ENCODE results near the gene CPN1. TPM values are rescaled to one million over a fixed set of nuclear protein-coding genes. Genes with fewer than 3 reads are reported as not detected.

The CPN1 gene
- total RNA-seq, 1 experiment from 2014 or later: not detected

DNA sequence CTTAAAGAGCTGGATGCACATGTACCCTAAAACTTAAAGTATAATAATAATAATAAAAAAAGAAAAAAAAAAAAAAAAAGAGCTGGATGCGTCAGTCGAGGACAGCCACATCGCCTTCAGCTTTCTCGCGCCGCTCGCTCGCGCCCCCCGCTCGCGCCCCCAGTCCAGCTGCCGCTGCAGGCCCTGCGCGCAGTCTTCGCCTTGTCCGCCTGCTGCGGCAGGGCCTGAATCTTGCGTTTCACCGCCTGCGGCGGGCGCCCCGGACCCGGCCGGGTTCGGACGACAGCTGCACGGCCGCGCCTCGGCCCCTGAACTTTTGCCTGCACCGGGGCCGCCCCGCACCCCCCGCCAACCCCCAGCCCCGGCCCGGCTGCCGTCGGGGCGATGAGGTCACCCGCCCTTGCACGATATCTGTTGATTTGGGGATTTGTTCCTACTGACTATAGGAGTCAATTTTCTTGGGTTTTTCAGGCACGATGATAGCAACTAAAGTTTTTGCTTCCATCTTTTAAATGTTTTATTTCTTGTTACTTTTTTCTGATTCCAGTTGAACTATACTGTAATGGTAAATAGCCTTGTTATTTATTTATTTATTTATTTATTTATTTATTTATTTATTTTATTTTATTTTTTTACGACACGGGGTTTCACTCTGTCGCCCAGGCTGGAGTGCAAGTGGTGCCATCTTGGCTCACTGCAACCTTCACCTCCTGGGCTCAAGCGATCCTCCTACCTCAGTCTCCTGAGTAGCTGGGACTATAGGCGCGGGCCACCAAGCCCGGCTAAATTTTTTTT is 33.5 kb upstream of the CPN1 start:
- CTCF ChIA-PET: no interaction called here
- no peak for DNase-seq
- no TSS peak for BruUV-seq (replicated peaks)
- Mint-ChIP-seq H3K4me3 (ENCODE audit: low read depth, unreplicated experiment) (no peak overlapping the region), H3K27ac (ENCODE audit: unreplicated experiment) (no peak overlapping the region), H3K9me3 (ENCODE audit: low read depth, unreplicated experiment) (no peaks in the 10 kb centered on the region), H3K27me3 (ENCODE audit: unreplicated experiment) (peaks cover 26% of the 10 kb centered on the region), H3K36me3 (ENCODE audit: insufficient read depth, unreplicated experiment) (no peaks in the 10 kb centered on the region), H3K4me1 (ENCODE audit: low read depth, unreplicated experiment) (no peaks in the 10 kb centered on the region)
- intact Hi-C loops (cut with micrococcal nuclease; ENCODE audit: unreplicated experiment): no loop called here
- TF ChIP-seq, protein P1, sequence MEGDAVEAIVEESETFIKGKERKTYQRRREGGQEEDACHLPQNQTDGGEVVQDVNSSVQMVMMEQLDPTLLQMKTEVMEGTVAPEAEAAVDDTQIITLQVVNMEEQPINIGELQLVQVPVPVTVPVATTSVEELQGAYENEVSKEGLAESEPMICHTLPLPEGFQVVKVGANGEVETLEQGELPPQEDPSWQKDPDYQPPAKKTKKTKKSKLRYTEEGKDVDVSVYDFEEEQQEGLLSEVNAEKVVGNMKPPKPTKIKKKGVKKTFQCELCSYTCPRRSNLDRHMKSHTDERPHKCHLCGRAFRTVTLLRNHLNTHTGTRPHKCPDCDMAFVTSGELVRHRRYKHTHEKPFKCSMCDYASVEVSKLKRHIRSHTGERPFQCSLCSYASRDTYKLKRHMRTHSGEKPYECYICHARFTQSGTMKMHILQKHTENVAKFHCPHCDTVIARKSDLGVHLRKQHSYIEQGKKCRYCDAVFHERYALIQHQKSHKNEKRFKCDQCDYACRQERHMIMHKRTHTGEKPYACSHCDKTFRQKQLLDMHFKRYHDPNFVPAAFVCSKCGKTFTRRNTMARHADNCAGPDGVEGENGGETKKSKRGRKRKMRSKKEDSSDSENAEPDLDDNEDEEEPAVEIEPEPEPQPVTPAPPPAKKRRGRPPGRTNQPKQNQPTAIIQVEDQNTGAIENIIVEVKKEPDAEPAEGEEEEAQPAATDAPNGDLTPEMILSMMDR (IDR thresholded peaks at IDR 0.05; ENCODE audit: unreplicated experiment): no peak

DNA sequence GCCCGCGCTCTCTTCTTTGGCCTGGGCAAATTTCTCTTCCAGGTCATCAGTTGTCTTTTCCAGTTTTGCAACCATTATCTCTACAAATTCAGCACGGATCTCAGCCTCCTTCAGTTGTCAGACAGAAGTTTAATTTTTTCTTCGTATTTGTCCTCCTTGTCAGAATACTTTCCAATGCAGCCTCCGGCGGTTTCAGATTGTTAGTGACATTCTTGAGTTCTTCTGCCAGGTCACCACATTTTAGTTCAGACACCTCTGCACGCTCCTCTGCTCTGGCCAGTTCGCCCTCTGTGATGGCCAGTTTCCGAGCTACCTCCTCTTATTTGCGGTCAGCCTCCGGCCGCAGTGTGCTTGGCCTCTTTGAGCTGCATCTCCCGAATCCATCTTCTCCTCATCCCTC is 32.8 kb upstream of the CPN1 start:
- no peak overlapping the region for H3K4me3 Mint-ChIP-seq (ENCODE audit: low read depth, unreplicated experiment)
- intact Hi-C loops (cut with micrococcal nuclease; ENCODE audit: unreplicated experiment): no loop called here
- H3K36me3 Mint-ChIP-seq (ENCODE audit: insufficient read depth, unreplicated experiment): no peaks in the 10 kb centered on the region
- CTCF ChIA-PET: no interaction called here
- H3K9me3 Mint-ChIP-seq (ENCODE audit: low read depth, unreplicated experiment): no peaks in the 10 kb centered on the region
- BruUV-seq (replicated peaks): no TSS peak
- no peaks in the 10 kb centered on the region for H3K4me1 Mint-ChIP-seq (ENCODE audit: low read depth, unreplicated experiment)
- peaks cover 25% of the 10 kb centered on the region for H3K27me3 Mint-ChIP-seq (ENCODE audit: unreplicated experiment)
- no peak for DNase-seq
- H3K27ac Mint-ChIP-seq (ENCODE audit: unreplicated experiment): no peak overlapping the region
- TF ChIP-seq, protein P1 (IDR thresholded peaks at IDR 0.05; ENCODE audit: unreplicated experiment): no peak

DNA sequence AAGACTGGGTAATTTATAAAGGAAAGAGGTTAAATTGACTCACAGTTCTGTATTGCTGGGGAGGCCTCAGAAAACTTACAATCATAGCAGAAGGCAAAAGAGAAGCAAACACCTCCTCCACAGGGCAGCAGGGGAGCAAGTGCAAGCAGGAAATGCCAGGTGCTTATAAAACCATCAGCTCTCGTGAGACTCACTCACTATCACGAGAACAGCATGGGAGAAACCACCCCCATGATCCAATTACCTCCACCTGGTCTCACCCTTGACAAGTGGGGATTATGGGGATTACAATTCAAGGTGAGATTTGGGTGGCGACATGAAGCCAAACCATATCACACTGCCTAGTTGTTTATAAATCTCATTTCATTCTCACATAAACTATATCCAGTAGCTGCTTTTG is 28.0 kb upstream of the CPN1 start:
- Mint-ChIP-seq H3K27me3 (ENCODE audit: unreplicated experiment) (peaks cover 7% of the 10 kb centered on the region), H3K4me3 (ENCODE audit: low read depth, unreplicated experiment) (no peak overlapping the region), H3K9me3 (ENCODE audit: low read depth, unreplicated experiment) (no peaks in the 10 kb centered on the region), H3K27ac (ENCODE audit: unreplicated experiment) (no peak overlapping the region), H3K4me1 (ENCODE audit: low read depth, unreplicated experiment) (no peaks in the 10 kb centered on the region), H3K36me3 (ENCODE audit: insufficient read depth, unreplicated experiment) (no peaks in the 10 kb centered on the region)
- DNase-seq: no peak
- CTCF ChIA-PET: interaction anchor here (0.5 kb wide), 1 partner anchor 58 kb away, joined by 4 read pairs; no protein-coding TSS in a partner anchor
- BruUV-seq (replicated peaks): no TSS peak
- intact Hi-C loops (cut with micrococcal nuclease; ENCODE audit: unreplicated experiment): no loop called here
- TF ChIP-seq, protein P1 (IDR thresholded peaks at IDR 0.05; ENCODE audit: unreplicated experiment): no peak

DNA sequence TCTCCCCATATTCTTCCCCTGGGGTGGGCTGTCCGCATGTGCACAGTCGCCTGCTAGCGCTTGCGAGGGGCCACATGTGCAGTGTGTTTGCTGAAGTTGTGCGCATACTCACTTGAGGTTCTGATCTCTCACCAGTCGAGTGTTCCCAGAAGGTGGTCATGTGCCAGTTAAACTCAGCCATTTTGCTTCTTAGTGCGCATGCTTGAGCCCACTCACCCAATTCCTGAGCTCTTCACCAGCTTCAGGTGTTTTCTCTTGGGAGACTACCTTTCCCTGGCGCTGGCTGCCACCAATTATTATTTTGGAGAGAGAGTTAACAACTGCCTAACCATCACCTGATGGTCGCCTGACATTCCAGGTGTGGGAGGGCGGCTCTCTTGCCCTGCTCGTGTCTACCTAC is 25.2 kb upstream of the CPN1 start:
- peaks cover 10% of the 10 kb centered on the region for H3K27me3 Mint-ChIP-seq (ENCODE audit: unreplicated experiment)
- TF ChIP-seq, protein P1 (IDR thresholded peaks at IDR 0.05; ENCODE audit: unreplicated experiment): no peak
- no peaks in the 10 kb centered on the region for H3K4me1 Mint-ChIP-seq (ENCODE audit: low read depth, unreplicated experiment)
- no peak overlapping the region for H3K4me3 Mint-ChIP-seq (ENCODE audit: low read depth, unreplicated experiment)
- intact Hi-C loops (cut with micrococcal nuclease; ENCODE audit: unreplicated experiment): no loop called here
- BruUV-seq (replicated peaks): no TSS peak
- no peak for DNase-seq
- CTCF ChIA-PET: no interaction called here
- H3K36me3 Mint-ChIP-seq (ENCODE audit: insufficient read depth, unreplicated experiment): no peaks in the 10 kb centered on the region
- peaks cover 3% of the 10 kb centered on the region for H3K9me3 Mint-ChIP-seq (ENCODE audit: low read depth, unreplicated experiment)
- H3K27ac Mint-ChIP-seq (ENCODE audit: unreplicated experiment): no peak overlapping the region
